GM19351 (cell line): Measurements from ENCODE around the gene ATAD3A.

Experiments used
- ATAC-seq: cut with Tn5 transposase; IDR thresholded peaks from one replicate; pipeline ENCODE4 v1.9.1; 2021; ENCODE audit warnings: mild to moderate bottlenecking, moderate library complexity; ENCODE audit not compliant: unreplicated experiment

The ATAD3A gene

DNA sequence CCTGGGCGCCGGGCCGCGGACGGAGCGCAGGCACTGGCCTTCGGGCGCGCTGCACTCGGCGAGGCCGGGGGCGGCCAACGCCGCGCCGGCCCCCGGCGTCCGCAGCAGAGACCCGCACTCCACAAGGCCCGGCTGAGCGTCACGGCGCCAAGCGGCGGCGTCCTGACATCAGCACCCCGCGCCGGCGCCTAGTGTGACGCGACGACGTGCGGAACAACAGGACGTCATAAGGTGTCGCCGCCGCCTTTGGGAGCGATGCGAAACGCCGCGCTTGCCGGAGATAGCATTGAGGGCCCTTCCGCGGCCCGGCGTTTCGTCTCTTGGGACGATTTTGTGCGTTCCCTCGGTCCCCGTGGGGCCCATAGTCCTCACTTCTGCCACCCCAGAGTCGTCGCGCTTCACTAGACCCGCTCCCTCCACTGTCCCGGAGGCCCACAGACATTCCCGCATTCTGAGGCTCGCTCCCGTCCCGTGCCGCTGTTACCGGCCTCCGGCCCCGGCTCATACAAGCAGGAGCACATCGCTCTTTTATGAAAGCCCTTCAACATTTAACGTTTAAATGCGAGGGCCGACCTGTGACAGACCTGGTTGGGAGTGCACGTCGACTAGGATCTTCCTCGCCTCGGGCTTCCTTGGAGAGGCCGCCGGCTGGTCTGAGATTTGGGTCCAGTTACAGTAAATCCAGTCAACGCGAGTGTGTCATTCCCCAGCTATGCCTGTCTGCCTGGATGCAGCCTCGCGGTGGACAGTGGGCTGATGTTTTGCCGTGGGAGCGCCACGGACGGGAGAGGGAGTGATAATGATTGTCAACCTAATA, 63.0 kb downstream of the ATAD3A start, which contains the start of gene SSU72:
Gene SSU72 (minus strand): TSS at position 143 of the 817 bp plus-strand sequence. CDS start 306 bp downstream, outside the sequence.
- peak; percentile 86 for ATAC-seq

DNA sequence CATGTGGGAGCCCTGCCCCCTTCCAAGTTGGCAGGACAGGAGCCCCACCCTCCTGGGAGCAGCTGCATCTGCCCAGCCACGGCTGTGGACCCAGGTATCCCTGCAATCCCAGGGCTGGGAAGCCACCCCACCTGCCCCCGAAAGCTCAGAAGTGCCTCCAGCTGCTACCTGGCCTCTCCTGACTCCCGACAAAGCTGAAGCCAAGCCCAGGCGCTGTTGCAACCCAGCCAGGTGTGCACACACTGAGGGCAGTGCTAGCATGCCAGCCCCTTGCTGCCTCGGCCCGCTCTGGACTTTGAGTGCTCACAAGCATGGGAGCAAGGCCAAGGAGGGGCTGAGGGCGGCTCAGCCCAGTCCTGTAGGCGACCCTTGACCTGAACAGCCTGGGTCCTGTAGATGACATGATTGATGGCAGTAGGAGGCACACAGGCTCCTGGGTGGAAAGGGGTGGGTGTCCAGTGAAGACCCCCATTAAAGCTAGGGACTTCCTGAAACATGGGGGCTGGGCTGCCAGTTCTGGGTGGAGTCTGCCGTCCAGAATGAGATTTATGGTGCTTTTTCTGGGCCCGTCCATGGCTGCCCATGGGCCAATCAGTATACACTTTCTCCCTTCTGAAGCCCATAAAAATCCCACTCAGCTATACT, 65.5 kb downstream of the ATAD3A start:
- no peak for ATAC-seq

DNA sequence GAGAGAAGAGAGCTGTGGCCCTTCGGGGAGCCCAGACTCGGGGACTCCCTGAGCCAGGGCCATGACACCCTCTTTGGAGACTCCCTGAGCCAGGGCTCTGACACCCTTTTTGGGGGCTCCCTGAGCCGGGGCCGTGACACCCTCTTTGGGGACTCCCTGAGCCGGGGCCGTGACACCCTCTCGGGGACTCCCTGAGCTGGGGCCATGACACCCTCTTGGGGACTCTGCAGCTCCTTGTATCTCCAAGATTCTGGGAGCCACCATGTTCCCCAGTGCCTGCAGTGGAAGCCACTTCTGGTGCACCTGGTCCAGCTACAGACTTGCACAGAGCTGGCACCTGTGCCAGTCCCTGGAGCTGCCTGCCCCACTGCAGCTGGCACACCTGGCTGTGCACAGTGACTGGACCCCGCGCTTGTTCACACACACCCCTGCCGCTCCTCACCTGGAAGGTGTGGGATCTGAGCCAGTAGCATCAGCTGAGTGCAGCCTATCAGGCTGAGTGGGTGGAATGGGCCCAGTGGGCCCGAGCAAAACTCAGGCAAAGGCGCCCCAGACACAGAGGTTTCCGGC, 66.5 kb downstream of the ATAD3A start:
- ATAC-seq = no peak

DNA sequence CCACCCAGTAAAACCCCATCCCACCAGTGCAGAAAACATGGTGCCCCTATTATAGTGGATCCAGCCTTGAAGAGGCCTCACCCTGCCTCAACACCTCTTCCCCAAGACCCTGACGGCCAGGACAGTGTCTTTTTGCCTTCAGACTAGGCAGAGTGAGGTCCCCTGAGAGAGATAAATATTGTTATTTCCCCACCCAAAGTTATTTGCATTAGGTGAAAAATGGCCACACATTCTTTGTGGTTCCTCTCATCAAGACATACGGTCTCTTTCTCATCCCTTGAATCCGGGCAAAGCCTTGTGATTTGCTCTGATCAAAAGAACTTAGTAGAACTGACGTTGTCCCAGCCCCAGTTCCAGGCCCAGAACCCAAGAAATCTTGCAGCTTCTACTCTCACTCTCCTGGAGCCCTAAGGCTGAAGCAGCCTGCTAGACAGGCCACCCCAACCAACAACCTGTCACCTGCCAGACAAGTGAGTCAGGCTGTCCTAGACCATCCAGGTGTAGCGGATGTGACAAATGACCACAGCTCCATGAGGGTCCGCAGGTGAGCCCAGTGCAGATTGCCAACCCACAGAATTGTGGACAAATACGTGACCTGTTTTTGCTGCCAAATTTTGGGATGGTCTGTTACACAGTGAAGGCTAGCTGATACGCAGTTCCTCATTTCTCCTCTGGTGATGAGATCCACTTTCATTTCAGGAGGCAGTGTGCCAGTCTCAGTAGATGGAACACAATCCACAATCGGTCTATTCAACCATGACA, 70.8 kb downstream of the ATAD3A start:
- ATAC-seq = no peak

DNA sequence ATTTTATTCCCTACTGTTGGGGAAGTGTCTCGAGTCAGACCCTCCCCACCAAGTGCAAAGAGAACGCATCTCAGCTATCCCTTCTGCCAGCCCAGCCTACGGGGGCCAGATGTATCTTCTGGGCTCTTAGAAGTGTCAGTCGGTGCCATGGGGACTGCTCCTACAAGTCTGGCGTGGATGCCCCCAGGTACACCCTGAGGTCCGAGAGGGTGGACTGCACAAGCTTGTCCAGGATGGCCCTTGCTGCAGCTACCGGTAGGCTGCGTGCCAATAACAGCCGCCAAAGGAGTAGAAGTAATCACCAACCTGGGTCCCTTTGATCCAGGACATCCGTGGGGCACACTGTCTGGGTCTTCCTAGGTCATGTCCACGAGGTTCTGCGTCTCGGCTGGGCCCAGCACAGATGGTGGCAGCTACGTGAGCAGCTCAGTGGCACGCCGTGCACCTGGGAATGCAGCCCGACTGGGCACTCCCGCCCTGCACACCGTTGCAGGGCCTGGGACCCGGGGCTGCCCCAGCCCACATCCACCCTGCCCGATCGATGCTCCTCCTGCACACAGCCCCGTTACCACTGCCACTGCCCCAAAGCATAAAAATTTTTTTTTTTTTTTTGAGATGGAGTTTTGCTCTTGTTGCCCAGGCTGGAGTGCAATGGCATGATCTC, 71.5 kb downstream of the ATAD3A start:
- ATAC-seq = no peak
